Measurements from ENCODE around the gene TSHZ2. TPM values are rescaled to one million over a fixed set of nuclear protein-coding genes. Genes with fewer than 3 reads are reported as not detected.

The TSHZ2 gene
- total and polyA plus RNA-seq, 2 of the 4 experiments (the other 2 are of a cell fraction): under 0.01 to 0.02 TPM

GRCh38 chr20:53382263-53382844 is 410.2 kb downstream of the TSHZ2 start:
- Histone ChIP-seq H3K79me1 (ENCODE audit: low read depth in 1 of 2, low read length in 2 of 2) (no peaks in the 10 kb centered on the region), H3K9me3 (ENCODE audit: control insufficient read depth, insufficient read depth, low read length) (no peaks in the 10 kb centered on the region), H4K20me1 (ENCODE audit: insufficient read depth, low read length) (no peaks in the 10 kb centered on the region), H3K4me1 (ENCODE audit: control insufficient read depth, insufficient read depth, low read length) (no peaks in the 10 kb centered on the region), H4K5ac (ENCODE audit: low read depth, low read length) (no peak overlapping the region), H3K4me2 (ENCODE audit: low read depth, low read length) (no peak overlapping the region), H3K27ac (ENCODE audit: insufficient read depth, low read length) (no peak overlapping the region), H2BK120ac (ENCODE audit: low read depth, low read length) (no peak overlapping the region), H2AK9ac (replicated peaks; ENCODE audit: low read depth, low read length, poor library complexity) (no peak overlapping the region), H2AK5ac (ENCODE audit: low read depth, low read length) (no peak overlapping the region), H2BK15ac (ENCODE audit: low read depth, low read length) (no peak overlapping the region), H3K9ac (ENCODE audit: low read depth, low read length) (no peak overlapping the region), H4K8ac (ENCODE audit: low read depth in 2 of 2, low read length in 2 of 2) (no peak overlapping the region), H3K27me3 (ENCODE audit: control insufficient read depth, insufficient read depth, low read length) (no peaks in the 10 kb centered on the region), H4K91ac (ENCODE audit: insufficient read depth, low read depth, low read length) (no peak overlapping the region), H2BK5ac (ENCODE audit: low read depth, low read length, poor library complexity, severe bottlenecking) (no peak overlapping the region), H3K18ac (ENCODE audit: low read depth, low read length) (no peak overlapping the region), H3K4ac (ENCODE audit: low read depth, low read length) (no peak overlapping the region), H3K14ac (replicated peaks; ENCODE audit: low read depth, low read length) (no peak overlapping the region), H2AFZ (replicated peaks; ENCODE audit: low read length, poor library complexity) (no peak overlapping the region), H3K9me1 (ENCODE audit: insufficient read depth, low read length) (no peaks in the 10 kb centered on the region), H3K56ac (ENCODE audit: extremely low read depth, insufficient read depth, low read length) (no peak overlapping the region), H3K36me3 (ENCODE audit: control insufficient read depth, insufficient read depth, low read length) (no peaks in the 10 kb centered on the region), H2BK20ac (ENCODE audit: low read depth, low read length) (no peak overlapping the region), H3K23ac (ENCODE audit: low read depth, low read length) (no peak overlapping the region), H3K4me3 (ENCODE audit: insufficient read depth, low read depth, low read length) (no peak overlapping the region)
- dilution Hi-C loops (cut with HindIII; ENCODE audit: low sequenced_read_pairs, unreplicated experiment): no loop called here
- CTCF ChIA-PET: interaction anchor here (0.7 kb wide), 1 partner anchor 24 kb away, joined by 3 read pairs; no protein-coding TSS in a partner anchor
- ATAC-seq (ENCODE audit: low read depth): no peak
- POLR2A ChIA-PET (ENCODE audit: unreplicated experiment): no interaction called here
- intact Hi-C loops (cut with micrococcal nuclease): no loop called here
- in situ Hi-C loops (cut with MboI; ENCODE audit: low sequenced_read_pairs): no loop called here
- no TSS peak for BruUV-seq (replicated peaks)
- TF ChIP-seq POLR2A (IDR thresholded peaks at IDR 0.05; ENCODE audit: low read depth, low read length) (no peak), FOS (IDR thresholded peaks at IDR 0.05; ENCODE audit: low read depth, low read length) (no peak), MAZ (IDR thresholded peaks at IDR 0.05; ENCODE audit: borderline replicate concordance, low read depth, low read length) (no peak), BHLHE40 (IDR thresholded peaks at IDR 0.05; ENCODE audit: low read depth, low read length) (no peak), NFE2L2 (IDR thresholded peaks at IDR 0.05; ENCODE audit: low read depth, low read length) (no peak), SMC3 (IDR thresholded peaks at IDR 0.05; ENCODE audit: low read depth, low read length) (no peak), RFX5 (IDR thresholded peaks at IDR 0.05; ENCODE audit: low read depth, low read length) (no peak), RCOR1 (IDR thresholded peaks at IDR 0.05; ENCODE audit: insufficient replicate concordance, low read length) (no peak), CHD1 (IDR thresholded peaks at IDR 0.05; ENCODE audit: low read depth, low read length) (no peak), MXI1 (IDR thresholded peaks at IDR 0.05; ENCODE audit: borderline replicate concordance, low read depth, low read length) (no peak), RAD21 (IDR thresholded peaks at IDR 0.05; ENCODE audit: low read length) (no peak), CEBPB (IDR thresholded peaks at IDR 0.05; ENCODE audit: low read depth, low read length) (no peak), USF2 (IDR thresholded peaks at IDR 0.05; ENCODE audit: low read depth, low read length) (no peak), MAFK (IDR thresholded peaks at IDR 0.05; ENCODE audit: low read depth, low read length) (no peak)
- TF ChIP-seq, protein P1, sequence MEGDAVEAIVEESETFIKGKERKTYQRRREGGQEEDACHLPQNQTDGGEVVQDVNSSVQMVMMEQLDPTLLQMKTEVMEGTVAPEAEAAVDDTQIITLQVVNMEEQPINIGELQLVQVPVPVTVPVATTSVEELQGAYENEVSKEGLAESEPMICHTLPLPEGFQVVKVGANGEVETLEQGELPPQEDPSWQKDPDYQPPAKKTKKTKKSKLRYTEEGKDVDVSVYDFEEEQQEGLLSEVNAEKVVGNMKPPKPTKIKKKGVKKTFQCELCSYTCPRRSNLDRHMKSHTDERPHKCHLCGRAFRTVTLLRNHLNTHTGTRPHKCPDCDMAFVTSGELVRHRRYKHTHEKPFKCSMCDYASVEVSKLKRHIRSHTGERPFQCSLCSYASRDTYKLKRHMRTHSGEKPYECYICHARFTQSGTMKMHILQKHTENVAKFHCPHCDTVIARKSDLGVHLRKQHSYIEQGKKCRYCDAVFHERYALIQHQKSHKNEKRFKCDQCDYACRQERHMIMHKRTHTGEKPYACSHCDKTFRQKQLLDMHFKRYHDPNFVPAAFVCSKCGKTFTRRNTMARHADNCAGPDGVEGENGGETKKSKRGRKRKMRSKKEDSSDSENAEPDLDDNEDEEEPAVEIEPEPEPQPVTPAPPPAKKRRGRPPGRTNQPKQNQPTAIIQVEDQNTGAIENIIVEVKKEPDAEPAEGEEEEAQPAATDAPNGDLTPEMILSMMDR (conservative IDR thresholded peaks at IDR 0.05; ENCODE audit: low read depth, low read length): no peak
- TF ChIP-seq, protein P2, sequence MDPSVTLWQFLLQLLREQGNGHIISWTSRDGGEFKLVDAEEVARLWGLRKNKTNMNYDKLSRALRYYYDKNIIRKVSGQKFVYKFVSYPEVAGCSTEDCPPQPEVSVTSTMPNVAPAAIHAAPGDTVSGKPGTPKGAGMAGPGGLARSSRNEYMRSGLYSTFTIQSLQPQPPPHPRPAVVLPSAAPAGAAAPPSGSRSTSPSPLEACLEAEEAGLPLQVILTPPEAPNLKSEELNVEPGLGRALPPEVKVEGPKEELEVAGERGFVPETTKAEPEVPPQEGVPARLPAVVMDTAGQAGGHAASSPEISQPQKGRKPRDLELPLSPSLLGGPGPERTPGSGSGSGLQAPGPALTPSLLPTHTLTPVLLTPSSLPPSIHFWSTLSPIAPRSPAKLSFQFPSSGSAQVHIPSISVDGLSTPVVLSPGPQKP (IDR thresholded peaks at IDR 0.05; ENCODE audit: borderline replicate concordance, low read depth, low read length): no peak
- WGBS, 2 experiments (ENCODE audit: extremely low coverage in 2 of 2, insufficient read length in 1 of 2): 0% methylated on average over 1 of the region's 7 CpGs; no CpG with 5 or more reads in 1 of the 2 experiments
- no peak for DNase-seq

Data from IMR-90 (cell line).